Measurements from ENCODE around the gene NUP205. TPM values are rescaled to one million over a fixed set of nuclear protein-coding genes. Genes with fewer than 3 reads are reported as not detected.

Gene NUP205
- total and polyA plus RNA-seq, 2 experiments from 2014 or later = 15.2 to 44.6 TPM

- WGBS (ENCODE audit: low lambda C conversion rate, missing lambda C conversion rate) = under 1% methylated on average over 59 of the region's 60 CpGs
Observed at GRCh38 chr7:135662373-135663114, 104.8 kb downstream of the NUP205 start, which contains the start of gene STMP1. Gene STMP1 (plus strand): TSS chr7:135662514.

GRCh38 chr7:135664046-135664589 is 106.4 kb downstream of the NUP205 start:
- H3K27ac ChIP-seq = peak overlapping the region; percentile 97
- H4K20me1 ChIP-seq (ENCODE audit: insufficient read depth, poor library complexity, severe bottlenecking) = no peaks in the 10 kb centered on the region
- H3K9me2 ChIP-seq (replicated peaks; ENCODE audit: insufficient read depth) = no peaks in the 10 kb centered on the region
- H3K4me1 ChIP-seq (ENCODE audit: insufficient read depth) = peaks cover 14% of the 10 kb centered on the region
- peak overlapping the region; percentile 76 for H3K4me2 ChIP-seq
- H3K9me3 ChIP-seq (ENCODE audit: low read depth) = no peaks in the 10 kb centered on the region
- no peaks in the 10 kb centered on the region for H3K36me3 ChIP-seq (replicated peaks; ENCODE audit: insufficient read depth, low read depth)
- WGBS (ENCODE audit: low lambda C conversion rate, missing lambda C conversion rate) = 77% methylated on average over 3 of the region's 3 CpGs
- no peak overlapping the region for H2AFZ ChIP-seq
- peaks cover 66% of the 10 kb centered on the region for H3K79me2 ChIP-seq
- no peaks in the 10 kb centered on the region for H3K27me3 ChIP-seq
- no peak overlapping the region for H3K4me3 ChIP-seq
- TF ChIP-seq EZH2phosphoT487 (IDR thresholded peaks at IDR 0.05; ENCODE audit: low read depth, severe bottlenecking, unreplicated experiment) = no peak
- TF ChIP-seq CTCF (IDR thresholded peaks at IDR 0.05; ENCODE audit: poor library complexity) = no peak
- TF ChIP-seq EZH2 (IDR thresholded peaks at IDR 0.05; ENCODE audit: borderline replicate concordance) = no peak
- no peak for DNase-seq (ENCODE audit: low spot score)

More at GRCh38 chr7:135662373-135663114, 104.8 kb downstream of the NUP205 start, which contains the start of gene STMP1:
- Histone ChIP-seq H3K4me2 (peak within 1 kb of the TSS; percentile 86), H4K20me1 (ENCODE audit: insufficient read depth, poor library complexity, severe bottlenecking) (no peaks in the 10 kb centered on the region), H3K27ac (peak within 1 kb of the TSS; percentile 97), H3K27me3 (no peaks in the 10 kb centered on the region), H3K4me3 (peak within 1 kb of the TSS; percentile 83), H3K9me3 (ENCODE audit: low read depth) (no peaks in the 10 kb centered on the region), H3K79me2 (peaks cover 50% of the 10 kb centered on the region), H2AFZ (peak within 1 kb of the TSS; percentile 97), H3K36me3 (replicated peaks; ENCODE audit: insufficient read depth, low read depth) (no peaks in the 10 kb centered on the region), H3K9me2 (replicated peaks; ENCODE audit: insufficient read depth) (no peaks in the 10 kb centered on the region), H3K4me1 (ENCODE audit: insufficient read depth) (peaks cover 14% of the 10 kb centered on the region)
- TF ChIP-seq CTCF (IDR thresholded peaks at IDR 0.05; ENCODE audit: poor library complexity) = peak; percentile 69
- no peak for TF ChIP-seq EZH2phosphoT487 (IDR thresholded peaks at IDR 0.05; ENCODE audit: low read depth, severe bottlenecking, unreplicated experiment)
- DNase-seq (ENCODE audit: low spot score) = peak; percentile 99

GRCh38 chr7:135665042-135665441 is 107.3 kb downstream of the NUP205 start:
- H3K36me3 ChIP-seq (replicated peaks; ENCODE audit: insufficient read depth, low read depth) = no peaks in the 10 kb centered on the region
- no peak overlapping the region for H3K27ac ChIP-seq
- peaks cover 75% of the 10 kb centered on the region for H3K79me2 ChIP-seq
- WGBS (ENCODE audit: low lambda C conversion rate, missing lambda C conversion rate) = 86% methylated on average over 3 of the region's 3 CpGs
- H3K4me2 ChIP-seq = no peak overlapping the region
- no peaks in the 10 kb centered on the region for H3K27me3 ChIP-seq
- no peak for TF ChIP-seq EZH2phosphoT487 (IDR thresholded peaks at IDR 0.05; ENCODE audit: low read depth, severe bottlenecking, unreplicated experiment)
- TF ChIP-seq CTCF (IDR thresholded peaks at IDR 0.05; ENCODE audit: poor library complexity) = no peak
- TF ChIP-seq EZH2 (IDR thresholded peaks at IDR 0.05; ENCODE audit: borderline replicate concordance) = no peak
- H3K9me3 ChIP-seq (ENCODE audit: low read depth) = no peaks in the 10 kb centered on the region
- DNase-seq (ENCODE audit: low spot score) = no peak
- no peak overlapping the region for H3K4me3 ChIP-seq
- no peaks in the 10 kb centered on the region for H3K9me2 ChIP-seq (replicated peaks; ENCODE audit: insufficient read depth)
- H3K4me1 ChIP-seq (ENCODE audit: insufficient read depth) = peaks cover 14% of the 10 kb centered on the region
- no peak overlapping the region for H2AFZ ChIP-seq
- H4K20me1 ChIP-seq (ENCODE audit: insufficient read depth, poor library complexity, severe bottlenecking) = peaks cover 5% of the 10 kb centered on the region

Data from hepatocyte (in vitro differentiated cells).